SU-DHL-6 (cell line): ENCODE measurements around the gene TMEM174.

ENCODE experiments used
- CTCF ChIP-seq: fragments of 200-600 bp; sonication (generic); IDR thresholded peaks from one replicate; pipeline ENCODE4 v1.5.1; 2017; ENCODE audit warnings: antibody characterized with exemption, mild to moderate bottlenecking, low read length, moderate library complexity; ENCODE audit not compliant: insufficient read depth, poor library complexity, severe bottlenecking
- EZH2phosphoT487 ChIP-seq: fragments of 200-600 bp; sonication (generic), shearing (Covaris generic); conservative IDR thresholded peaks from 2 replicates; pipeline ENCODE4 v1.6.1; 2018; ENCODE audit warnings: mild to moderate bottlenecking, antibody characterized with exemption, low read length, moderate library complexity, mixed read lengths

GRCh38 chr5:73154208-73155006 lies 18.6 kb upstream of the TMEM174 start:
- TF ChIP-seq CTCF (no peak), EZH2phosphoT487 (no peak)
